IPS-15b (cell line): ENCODE measurements around the gene SLC9A9.

Source experiments
- H3K27me3 ChIP-seq: one replicate; pipeline ENCODE4 v1.6.1; 2013; ENCODE audit warnings: low read length; ENCODE audit not compliant: control insufficient read depth, insufficient read depth
- H3K36me3 ChIP-seq: one replicate; pipeline ENCODE4 v1.6.1; 2013; ENCODE audit warnings: low read length; ENCODE audit not compliant: control insufficient read depth, insufficient read depth
- H3K4me1 ChIP-seq: one replicate; pipeline ENCODE4 v1.6.1; 2013; ENCODE audit warnings: mild to moderate bottlenecking, low read length; ENCODE audit not compliant: control insufficient read depth, insufficient read depth
- H3K4me3 ChIP-seq: one replicate; pipeline ENCODE4 v1.5.1; 2013; ENCODE audit warnings: low read depth, low read length
- H3K9ac ChIP-seq: one replicate; pipeline ENCODE4 v1.6.1; 2013; ENCODE audit warnings: low read depth, mild to moderate bottlenecking, low read length
- H3K9me3 ChIP-seq: one replicate; pipeline ENCODE4 v1.6.1; 2013; ENCODE audit warnings: mild to moderate bottlenecking, low read length; ENCODE audit not compliant: control insufficient read depth, insufficient read depth

SLC9A9 gene

DNA sequence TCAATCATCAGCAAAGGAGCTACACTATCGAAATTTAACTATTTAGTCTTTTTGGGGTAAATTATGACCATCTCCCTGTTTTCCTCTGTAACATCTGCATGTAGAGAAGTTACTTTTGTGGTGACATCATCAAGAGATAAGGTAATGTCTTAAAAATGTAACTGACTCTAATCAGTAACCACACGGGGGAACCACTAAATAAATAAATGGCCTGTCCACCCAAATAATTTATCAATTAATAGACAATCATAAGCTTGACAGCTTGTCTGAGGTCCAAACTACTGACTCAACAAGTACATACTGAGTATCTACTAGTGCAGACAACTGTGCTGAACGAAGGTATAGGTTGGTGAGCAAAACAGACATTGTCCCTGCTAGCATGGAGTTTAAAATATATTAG, 219.3 kb downstream of the SLC9A9 start:
- Histone ChIP-seq H3K4me1 (no peaks in the 10 kb centered on the region), H3K9ac (no peak overlapping the region), H3K9me3 (no peaks in the 10 kb centered on the region), H3K4me3 (no peak overlapping the region), H3K27me3 (no peaks in the 10 kb centered on the region), H3K36me3 (no peaks in the 10 kb centered on the region)

DNA sequence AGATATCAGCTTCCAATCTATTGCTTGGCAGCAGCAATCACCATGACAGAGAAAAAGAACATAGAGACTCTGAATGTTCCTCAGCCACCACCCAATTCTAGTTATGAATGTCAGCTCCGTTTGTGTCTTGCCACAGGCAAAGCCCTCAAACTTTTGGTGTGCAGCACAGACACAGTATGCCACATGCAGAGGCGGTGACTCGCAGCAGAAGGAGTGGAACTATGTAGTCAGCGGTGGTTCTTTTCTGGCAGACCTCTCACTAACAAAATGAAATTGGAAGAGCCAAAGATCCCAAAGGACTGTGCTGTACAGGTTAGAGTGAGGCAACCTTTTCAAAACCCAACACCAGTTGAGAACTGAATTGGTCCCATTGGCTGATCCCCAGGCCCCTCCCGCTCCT, 220.9 kb downstream of the SLC9A9 start:
- no peaks in the 10 kb centered on the region for H3K9me3 ChIP-seq
- H3K4me1 ChIP-seq: no peaks in the 10 kb centered on the region
- H3K9ac ChIP-seq: no peak overlapping the region

GRCh38 chr3:143619231-143619630, 229.0 kb downstream of the SLC9A9 start:
- H3K36me3 ChIP-seq: no peaks in the 10 kb centered on the region
- H3K27me3 ChIP-seq: no peaks in the 10 kb centered on the region
- H3K4me1 ChIP-seq: no peaks in the 10 kb centered on the region
- H3K4me3 ChIP-seq: no peak overlapping the region
- H3K9ac ChIP-seq: no peak overlapping the region
- H3K9me3 ChIP-seq: peaks cover 6% of the 10 kb centered on the region

More for the DNA sequence above, 220.9 kb downstream of the SLC9A9 start:
- no peaks in the 10 kb centered on the region for H3K36me3 ChIP-seq
- no peaks in the 10 kb centered on the region for H3K27me3 ChIP-seq
- H3K4me3 ChIP-seq: no peak overlapping the region

- H3K9me3 ChIP-seq: peaks cover 6% of the 10 kb centered on the region
- no peaks in the 10 kb centered on the region for H3K36me3 ChIP-seq
- H3K4me3 ChIP-seq: no peak overlapping the region
- no peak overlapping the region for H3K9ac ChIP-seq
- H3K27me3 ChIP-seq: no peaks in the 10 kb centered on the region
- no peaks in the 10 kb centered on the region for H3K4me1 ChIP-seq
Measured at GRCh38 chr3:143617050-143617449, 231.2 kb downstream of the SLC9A9 start.

GRCh38 chr3:143613226-143613625, 235.0 kb downstream of the SLC9A9 start:
- Histone ChIP-seq H3K9ac (no peak overlapping the region), H3K9me3 (no peaks in the 10 kb centered on the region), H3K27me3 (no peaks in the 10 kb centered on the region), H3K4me1 (no peaks in the 10 kb centered on the region), H3K4me3 (no peak overlapping the region), H3K36me3 (no peaks in the 10 kb centered on the region)

DNA sequence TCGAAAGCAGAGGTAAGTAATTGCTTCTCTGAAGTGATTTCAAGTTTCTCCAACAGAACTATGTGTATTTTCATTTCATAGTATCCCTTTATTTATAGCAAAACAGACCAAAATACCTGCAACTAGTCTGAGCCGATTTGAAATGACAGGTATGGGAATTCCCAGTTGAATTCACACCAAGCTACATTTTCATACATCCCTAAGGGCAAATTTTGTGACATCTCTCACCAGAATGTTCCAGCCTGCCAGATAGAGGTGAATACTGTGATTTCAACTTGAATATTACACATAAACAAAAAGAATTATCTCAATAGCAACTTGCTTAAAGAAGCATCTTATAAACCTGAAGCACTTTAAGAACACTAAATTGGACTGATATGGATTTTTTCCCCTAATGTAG, 235.7 kb downstream of the SLC9A9 start:
- Histone ChIP-seq H3K4me3 (no peak overlapping the region), H3K27me3 (no peaks in the 10 kb centered on the region), H3K4me1 (no peaks in the 10 kb centered on the region), H3K9ac (no peak overlapping the region), H3K9me3 (no peaks in the 10 kb centered on the region), H3K36me3 (no peaks in the 10 kb centered on the region)

- H3K36me3 ChIP-seq: no peaks in the 10 kb centered on the region
- no peaks in the 10 kb centered on the region for H3K4me1 ChIP-seq
Measured at GRCh38 chr3:143608966-143609365, 239.3 kb downstream of the SLC9A9 start.

DNA sequence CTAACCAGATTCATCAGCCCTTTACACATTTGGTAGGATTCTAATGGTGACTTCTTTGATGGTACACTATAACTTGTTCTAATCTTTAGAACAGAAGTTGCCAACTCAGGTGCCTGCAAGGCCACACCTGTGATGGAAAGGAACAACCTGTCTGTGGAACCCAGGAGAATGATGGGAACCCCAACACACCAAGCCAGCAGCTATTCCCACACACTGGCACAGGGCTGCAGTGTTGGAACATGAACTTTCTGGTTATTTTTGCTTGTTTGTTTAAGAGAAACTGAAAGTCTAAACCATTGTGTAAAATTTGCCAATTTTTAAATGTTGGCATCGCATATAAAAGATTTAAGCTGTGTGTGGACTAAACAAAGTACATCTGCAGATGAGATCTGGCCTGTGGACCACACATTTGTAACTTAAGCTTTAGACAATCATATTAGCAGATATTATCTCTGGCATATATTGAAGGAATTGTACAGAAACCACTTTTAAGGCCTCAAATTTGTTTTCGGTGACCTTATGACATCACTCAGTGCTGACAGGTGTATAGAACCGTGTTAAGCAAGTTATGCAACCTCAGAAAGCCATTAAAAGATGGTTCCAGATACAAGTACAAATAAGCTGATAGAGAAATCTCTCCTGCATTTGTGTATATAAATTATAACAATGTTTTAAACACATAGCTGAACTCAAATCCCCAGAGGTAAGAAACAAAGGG, 242.9 kb downstream of the SLC9A9 start:
- H3K4me1 ChIP-seq: no peaks in the 10 kb centered on the region
- no peaks in the 10 kb centered on the region for H3K9me3 ChIP-seq
- H3K27me3 ChIP-seq: no peaks in the 10 kb centered on the region
- H3K4me3 ChIP-seq: no peak overlapping the region
- H3K9ac ChIP-seq: no peak overlapping the region
- no peaks in the 10 kb centered on the region for H3K36me3 ChIP-seq

More at GRCh38 chr3:143608966-143609365, 239.3 kb downstream of the SLC9A9 start:
- no peaks in the 10 kb centered on the region for H3K9me3 ChIP-seq
- H3K9ac ChIP-seq: no peak overlapping the region
- no peaks in the 10 kb centered on the region for H3K27me3 ChIP-seq
- no peak overlapping the region for H3K4me3 ChIP-seq

- Histone ChIP-seq H3K27me3 (no peaks in the 10 kb centered on the region), H3K4me3 (no peak overlapping the region), H3K4me1 (no peaks in the 10 kb centered on the region), H3K9me3 (no peaks in the 10 kb centered on the region), H3K36me3 (no peaks in the 10 kb centered on the region), H3K9ac (no peak overlapping the region)
Measured at GRCh38 chr3:143604402-143605185, 243.7 kb downstream of the SLC9A9 start.

- peaks cover 1% of the 10 kb centered on the region for H3K4me1 ChIP-seq
- H3K4me3 ChIP-seq: no peak overlapping the region
- H3K9me3 ChIP-seq: no peaks in the 10 kb centered on the region
- no peaks in the 10 kb centered on the region for H3K27me3 ChIP-seq
- H3K36me3 ChIP-seq: no peaks in the 10 kb centered on the region
- no peak overlapping the region for H3K9ac ChIP-seq
Measured at GRCh38 chr3:143603774-143604173, 244.5 kb downstream of the SLC9A9 start.

DNA sequence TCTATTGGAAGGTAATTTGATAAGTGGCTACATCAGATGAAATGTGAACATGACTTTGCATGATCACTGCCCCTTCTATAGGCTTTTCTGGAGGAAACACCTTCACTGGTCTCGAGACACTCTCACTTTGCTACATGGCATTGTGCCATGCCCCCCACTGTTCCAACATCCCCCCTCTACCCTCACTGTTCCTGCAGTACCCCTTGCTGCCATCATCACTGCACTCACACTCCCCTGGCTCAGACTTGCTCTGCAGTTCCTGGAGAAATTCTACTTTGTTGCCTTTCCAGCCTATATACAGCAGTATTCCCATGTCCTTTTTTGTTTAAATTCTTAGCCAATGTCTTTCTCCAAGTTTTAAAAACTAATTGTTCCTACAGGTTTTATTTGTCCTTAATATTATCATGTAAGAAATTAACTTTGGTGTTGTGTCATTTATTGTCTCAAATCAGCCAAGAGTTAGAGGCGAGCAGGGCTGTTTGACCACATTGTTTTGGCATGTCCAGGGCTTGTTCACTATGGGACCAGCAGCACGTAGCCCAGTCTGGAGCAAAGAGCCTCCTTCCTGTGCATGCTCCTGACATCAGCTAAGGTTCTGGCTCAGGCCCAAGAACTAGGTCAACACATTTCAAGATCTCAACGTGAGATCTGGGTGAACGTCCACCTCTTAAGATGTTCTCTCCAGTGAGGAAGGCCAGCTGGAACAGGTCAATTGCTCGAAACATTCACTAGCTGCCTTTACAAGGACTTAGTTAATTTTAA, 246.4 kb downstream of the SLC9A9 start:
- Histone ChIP-seq H3K36me3 (no peaks in the 10 kb centered on the region), H3K4me3 (no peak overlapping the region), H3K27me3 (no peaks in the 10 kb centered on the region), H3K4me1 (peaks cover 14% of the 10 kb centered on the region), H3K9ac (no peak overlapping the region), H3K9me3 (no peaks in the 10 kb centered on the region)
